Natural killer cell (primary cell): Measurements from ENCODE around the gene RELN. TPM values are rescaled to one million over a fixed set of nuclear protein-coding genes. Genes with fewer than 3 reads are reported as not detected.

Experiments
- ATAC-seq, 3 donors: fragments of 150-1000 bp in 2 of 3; fragments of 200-7000 bp in 1 of 3; cut with Tn5 transposase; 1 replicate in 1 of 3; 2 replicates in 2 of 3; pipeline ENCODE4 v1.10.0; 2021; ENCODE audit warnings: mild to moderate bottlenecking in 2 of 3, moderate library complexity in 2 of 3
- DNase-seq, 2 donors: peaks; one replicate each; pipeline versions ENCODE4 v3.0.0 to v3.0.0-alpha.2; 2013 to 2021; ENCODE audit warnings: mixed read lengths in 1 of 2
- H3K27ac ChIP-seq: one replicate; pipeline ENCODE4 v1.5.1; 2013; ENCODE audit warnings: mild to moderate bottlenecking, low read length
- H3K27me3 ChIP-seq: one replicate; pipeline ENCODE4 v1.6.1; 2013; ENCODE audit warnings: low read length; ENCODE audit not compliant: control insufficient read depth, insufficient read depth
- H3K36me3 ChIP-seq: one replicate; pipeline ENCODE4 v1.6.1; 2013; ENCODE audit warnings: low read length; ENCODE audit not compliant: control insufficient read depth, insufficient read depth
- H3K4me1 ChIP-seq: one replicate; pipeline ENCODE4 v1.6.1; 2013; ENCODE audit warnings: low read length; ENCODE audit not compliant: control insufficient read depth, insufficient read depth
- H3K4me3 ChIP-seq: one replicate; pipeline ENCODE4 v1.5.1; 2013; ENCODE audit warnings: low read length
- H3K9me3 ChIP-seq: one replicate; pipeline ENCODE4 v1.6.1; 2013; ENCODE audit warnings: low read length; ENCODE audit not compliant: control insufficient read depth, insufficient read depth
- H3K27ac Mint-ChIP-seq, 2 donors: one replicate each; pipeline ENCODE4 v1.8.0; 2022; ENCODE audit warnings: mild to moderate bottlenecking in 2 of 2, mixed read lengths in 2 of 2, moderate library complexity in 1 of 2
- H3K27me3 Mint-ChIP-seq, 2 donors: one replicate each; pipeline ENCODE4 v1.8.0; 2022; ENCODE audit warnings: low read depth in 2 of 2, mixed read lengths in 2 of 2
- H3K36me3 Mint-ChIP-seq: one replicate; pipeline ENCODE4 v1.8.0; 2022; ENCODE audit warnings: mixed read lengths
- H3K4me1 Mint-ChIP-seq, 2 donors: one replicate each; pipeline ENCODE4 v1.8.0; 2022; ENCODE audit warnings: mixed read lengths in 2 of 2
- H3K4me3 Mint-ChIP-seq: one replicate; pipeline ENCODE4 v1.8.0; 2022; ENCODE audit warnings: mild to moderate bottlenecking, moderate library complexity, mixed read lengths
- H3K9me3 Mint-ChIP-seq, 2 donors: one replicate each; pipeline ENCODE4 v1.8.0; 2022; ENCODE audit warnings: mixed read lengths in 2 of 2
- WGBS: methylation state at CpG from one replicate; pipeline ENCODE4 v1.1.7; 2013; ENCODE audit warnings: missing lambda C conversion rate; ENCODE audit not compliant: insufficient coverage; 5-methylcytosine and 5-hydroxymethylcytosine counted together
- intact Hi-C: fragments of 100-400 bp; cut with micrococcal nuclease; formaldehyde crosslinking; loops from one replicate; pipeline ENCODE4 v1.14.2; 2022
- total RNA-seq, 4 donors: library from RNA; stranded (reverse); fragments of 120-200 nt in 1 of 4; gene quantifications; one replicate each; pipeline versions ENCODE4 v1.2.3 to v1.2.4, GENCODE V29; 2013 to 2022
- TF ChIP-seq, protein P1 (sequence below): fragments of 200-600 bp; IDR thresholded peaks from one replicate; pipeline ENCODE4 v1.8.0; 2022; ENCODE audit warnings: antibody characterized with exemption

Gene RELN
- total RNA-seq, 3 donors from 2014 or later (not counting 1 experiment from before 2014, with no cell fraction given), result not detected

DNA sequence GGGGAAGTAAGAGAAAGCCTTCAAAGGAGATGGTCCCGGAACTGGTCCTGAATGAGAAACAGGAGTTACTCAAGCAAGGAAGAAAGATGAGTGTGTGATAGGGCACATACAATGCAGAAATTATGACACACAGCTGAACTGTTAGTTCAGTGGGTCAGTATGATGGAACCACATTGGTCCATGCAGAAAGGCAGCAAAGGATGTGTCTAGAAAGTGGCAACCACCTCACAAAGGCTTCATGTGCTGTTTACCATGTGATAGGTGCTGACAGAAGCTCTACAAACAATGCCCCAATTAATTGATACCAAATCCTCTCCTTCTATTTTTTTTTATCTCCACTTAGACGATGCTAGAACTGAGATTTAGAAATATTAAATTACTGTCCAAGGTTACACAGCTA is 258.3 kb downstream of the RELN start:
- no peak overlapping the region for H3K27ac ChIP-seq
- H3K36me3 Mint-ChIP-seq, result no peaks in the 10 kb centered on the region
- DNase-seq (no peak), ATAC-seq (no peak)
- no peak overlapping the region for H3K27ac Mint-ChIP-seq
- H3K27me3 Mint-ChIP-seq, result no peaks in the 10 kb centered on the region
- peaks cover 0 to 2% of the 10 kb centered on the region in 2 donors for H3K9me3 Mint-ChIP-seq
- 100% methylated on average over 1 of the region's 2 CpGs for WGBS
- H3K27me3 ChIP-seq, result no peaks in the 10 kb centered on the region
- TF ChIP-seq, protein P1, sequence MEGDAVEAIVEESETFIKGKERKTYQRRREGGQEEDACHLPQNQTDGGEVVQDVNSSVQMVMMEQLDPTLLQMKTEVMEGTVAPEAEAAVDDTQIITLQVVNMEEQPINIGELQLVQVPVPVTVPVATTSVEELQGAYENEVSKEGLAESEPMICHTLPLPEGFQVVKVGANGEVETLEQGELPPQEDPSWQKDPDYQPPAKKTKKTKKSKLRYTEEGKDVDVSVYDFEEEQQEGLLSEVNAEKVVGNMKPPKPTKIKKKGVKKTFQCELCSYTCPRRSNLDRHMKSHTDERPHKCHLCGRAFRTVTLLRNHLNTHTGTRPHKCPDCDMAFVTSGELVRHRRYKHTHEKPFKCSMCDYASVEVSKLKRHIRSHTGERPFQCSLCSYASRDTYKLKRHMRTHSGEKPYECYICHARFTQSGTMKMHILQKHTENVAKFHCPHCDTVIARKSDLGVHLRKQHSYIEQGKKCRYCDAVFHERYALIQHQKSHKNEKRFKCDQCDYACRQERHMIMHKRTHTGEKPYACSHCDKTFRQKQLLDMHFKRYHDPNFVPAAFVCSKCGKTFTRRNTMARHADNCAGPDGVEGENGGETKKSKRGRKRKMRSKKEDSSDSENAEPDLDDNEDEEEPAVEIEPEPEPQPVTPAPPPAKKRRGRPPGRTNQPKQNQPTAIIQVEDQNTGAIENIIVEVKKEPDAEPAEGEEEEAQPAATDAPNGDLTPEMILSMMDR, result no peak
- H3K9me3 ChIP-seq, result no peaks in the 10 kb centered on the region
- H3K36me3 ChIP-seq, result no peaks in the 10 kb centered on the region
- no peaks in the 10 kb centered on the region for H3K4me1 Mint-ChIP-seq
- H3K4me1 ChIP-seq, result no peaks in the 10 kb centered on the region
- H3K4me3 ChIP-seq, result no peak overlapping the region
- no peak overlapping the region for H3K4me3 Mint-ChIP-seq
- intact Hi-C loops, result no loop called here

DNA sequence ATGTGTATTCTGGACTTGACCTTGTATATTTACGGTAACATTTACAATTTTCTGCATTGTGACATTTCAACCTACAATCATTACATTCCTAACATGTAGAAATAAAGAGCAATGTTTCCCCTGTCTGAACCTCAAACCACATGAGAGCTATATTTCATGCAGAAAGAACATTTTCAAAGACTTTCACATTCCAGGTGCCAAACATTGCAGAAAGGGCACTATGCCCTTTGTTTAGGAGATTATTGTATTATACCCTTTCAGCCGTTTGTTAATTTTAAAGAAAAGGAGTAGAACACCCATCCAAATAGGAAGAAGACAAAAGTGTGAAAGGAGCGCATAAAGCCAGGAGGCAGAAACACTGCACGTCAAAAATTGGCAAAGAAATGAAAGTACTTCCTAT is 260.4 kb downstream of the RELN start:
- WGBS, result 86% methylated on average over 2 of the region's 4 CpGs

DNA sequence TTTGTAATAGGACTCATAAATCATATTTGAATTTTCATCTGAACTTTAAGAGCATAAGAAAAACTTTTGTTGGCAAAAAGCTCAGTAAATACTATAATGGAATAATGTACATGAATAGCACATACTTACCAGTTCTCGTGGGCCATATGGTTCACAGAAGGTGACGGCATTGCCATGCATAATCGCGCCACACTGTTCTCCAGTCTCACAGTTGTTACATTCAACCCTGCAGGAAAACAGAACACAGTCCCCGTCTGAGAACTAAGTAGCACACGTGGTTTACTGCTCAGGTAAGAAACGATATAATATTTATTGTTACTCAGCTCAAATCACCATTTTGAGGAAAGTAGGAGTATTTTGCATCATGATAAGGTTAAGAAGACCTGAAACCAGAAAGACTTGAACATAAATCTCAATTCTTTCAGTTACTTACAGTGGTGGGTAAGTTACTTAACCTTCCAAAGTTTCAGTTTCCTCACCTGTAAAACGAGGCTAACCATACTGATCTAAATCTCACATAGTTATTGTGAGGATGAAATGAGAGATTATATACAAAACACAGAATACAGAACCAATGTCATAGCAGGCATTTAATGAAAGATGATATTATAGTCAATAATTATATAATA is 261.4 kb downstream of the RELN start:
- no peak overlapping the region for H3K4me3 Mint-ChIP-seq
- WGBS, result 92% methylated on average over 5 of the region's 8 CpGs

More for the DNA sequence above, 260.4 kb downstream of the RELN start:
- H3K4me3 Mint-ChIP-seq, result no peak overlapping the region
- H3K27me3 ChIP-seq, result no peaks in the 10 kb centered on the region
- TF ChIP-seq, protein P1, result no peak
- no peaks in the 10 kb centered on the region for H3K9me3 ChIP-seq
- no peaks in the 10 kb centered on the region for H3K4me1 Mint-ChIP-seq
- H3K27ac ChIP-seq, result no peak overlapping the region
- no peak overlapping the region for H3K4me3 ChIP-seq
- H3K4me1 ChIP-seq, result no peaks in the 10 kb centered on the region
- intact Hi-C loops, result no loop called here
- H3K36me3 Mint-ChIP-seq, result no peaks in the 10 kb centered on the region
- DNase-seq (no peak), ATAC-seq (no peak)
- H3K27ac Mint-ChIP-seq, result no peak overlapping the region
- H3K36me3 ChIP-seq, result no peaks in the 10 kb centered on the region
- H3K9me3 Mint-ChIP-seq, result peaks cover 0 to 2% of the 10 kb centered on the region in 2 donors
- no peaks in the 10 kb centered on the region for H3K27me3 Mint-ChIP-seq

More for the DNA sequence above, 261.4 kb downstream of the RELN start:
- no peak overlapping the region for H3K27ac ChIP-seq
- no peaks in the 10 kb centered on the region for H3K36me3 ChIP-seq
- no peaks in the 10 kb centered on the region for H3K9me3 ChIP-seq
- Mint-ChIP-seq H3K27me3 (no peaks in the 10 kb centered on the region), H3K4me1 (no peaks in the 10 kb centered on the region), H3K9me3 (peaks cover 0 to 2% of the 10 kb centered on the region in 2 donors), H3K27ac (no peak overlapping the region), H3K36me3 (no peaks in the 10 kb centered on the region)
- TF ChIP-seq, protein P1, result no peak
- DNase-seq (no peak), ATAC-seq (no peak)
- H3K27me3 ChIP-seq, result no peaks in the 10 kb centered on the region
- H3K4me1 ChIP-seq, result no peaks in the 10 kb centered on the region
- intact Hi-C loops, result no loop called here
- H3K4me3 ChIP-seq, result no peak overlapping the region
